LNCAP (cell line): ENCODE results near the gene L3HYPDH.

Experiments used
- TF ChIP-seq, protein P1 (sequence below): fragments of 450-650 bp; IDR thresholded peaks from 2 replicates; pipeline ENCODE4 v1.5.1; 2017; ENCODE audit warnings: mild to moderate bottlenecking

L3HYPDH gene

DNA sequence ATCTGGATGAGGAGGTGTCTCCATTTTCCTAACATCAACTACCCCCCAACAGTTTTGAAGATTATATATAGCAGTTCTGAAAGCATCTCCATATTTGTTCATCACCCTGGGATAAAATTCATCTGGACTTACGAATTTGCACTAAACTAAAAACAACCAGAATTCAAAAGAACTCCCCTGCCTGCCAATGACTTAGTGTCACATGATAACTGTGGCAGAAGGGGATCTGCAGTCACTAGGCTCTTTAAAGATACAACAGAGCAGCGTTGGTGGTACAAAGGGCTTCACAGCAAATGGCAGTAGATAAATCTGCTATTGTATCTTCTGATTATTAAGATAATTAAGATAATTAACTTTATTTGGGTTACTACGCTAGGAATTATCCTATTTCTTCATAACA is 49.1 kb downstream of the L3HYPDH start:
- TF ChIP-seq, protein P1, sequence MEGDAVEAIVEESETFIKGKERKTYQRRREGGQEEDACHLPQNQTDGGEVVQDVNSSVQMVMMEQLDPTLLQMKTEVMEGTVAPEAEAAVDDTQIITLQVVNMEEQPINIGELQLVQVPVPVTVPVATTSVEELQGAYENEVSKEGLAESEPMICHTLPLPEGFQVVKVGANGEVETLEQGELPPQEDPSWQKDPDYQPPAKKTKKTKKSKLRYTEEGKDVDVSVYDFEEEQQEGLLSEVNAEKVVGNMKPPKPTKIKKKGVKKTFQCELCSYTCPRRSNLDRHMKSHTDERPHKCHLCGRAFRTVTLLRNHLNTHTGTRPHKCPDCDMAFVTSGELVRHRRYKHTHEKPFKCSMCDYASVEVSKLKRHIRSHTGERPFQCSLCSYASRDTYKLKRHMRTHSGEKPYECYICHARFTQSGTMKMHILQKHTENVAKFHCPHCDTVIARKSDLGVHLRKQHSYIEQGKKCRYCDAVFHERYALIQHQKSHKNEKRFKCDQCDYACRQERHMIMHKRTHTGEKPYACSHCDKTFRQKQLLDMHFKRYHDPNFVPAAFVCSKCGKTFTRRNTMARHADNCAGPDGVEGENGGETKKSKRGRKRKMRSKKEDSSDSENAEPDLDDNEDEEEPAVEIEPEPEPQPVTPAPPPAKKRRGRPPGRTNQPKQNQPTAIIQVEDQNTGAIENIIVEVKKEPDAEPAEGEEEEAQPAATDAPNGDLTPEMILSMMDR: no peak

DNA sequence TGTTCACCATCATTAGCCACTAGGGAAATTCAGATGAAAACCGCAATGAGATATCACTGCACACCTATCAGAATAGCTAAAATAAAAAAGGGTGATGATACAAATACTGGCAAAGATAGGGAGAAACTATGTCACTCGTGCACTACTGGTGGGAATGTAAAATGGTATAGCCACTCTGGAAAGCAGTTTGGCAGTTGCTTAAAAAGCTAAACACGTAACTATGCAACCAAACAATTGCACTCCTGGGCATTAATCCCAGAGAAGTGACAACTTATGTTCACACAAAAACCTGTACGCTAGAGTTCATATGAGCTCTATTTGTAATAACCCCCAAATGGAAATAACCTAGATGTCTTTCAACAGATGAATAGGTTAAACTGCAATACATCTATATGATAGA is 54.4 kb downstream of the L3HYPDH start:
- TF ChIP-seq, protein P1: no peak

DNA sequence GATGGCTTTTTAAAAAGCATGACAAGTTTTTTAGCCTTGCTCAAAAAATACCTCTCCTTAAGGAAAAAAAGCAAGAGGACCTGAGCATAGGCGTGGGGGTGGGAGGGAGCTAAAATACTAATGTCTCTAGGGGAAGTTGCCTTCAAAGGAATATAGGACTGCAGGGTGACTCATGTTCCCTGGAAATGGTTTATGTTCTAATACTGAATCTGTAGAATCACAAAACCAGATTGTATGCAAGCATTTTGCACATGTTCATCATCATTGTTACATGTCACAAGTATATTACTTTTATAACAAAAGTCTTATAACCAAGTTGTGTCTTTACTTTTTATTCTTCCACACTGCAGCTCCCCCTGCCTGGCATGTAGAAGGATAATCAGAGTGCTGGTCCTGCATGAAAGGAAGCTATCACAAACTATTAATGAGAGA is 55.6 kb downstream of the L3HYPDH start:
- TF ChIP-seq, protein P1: no peak

DNA sequence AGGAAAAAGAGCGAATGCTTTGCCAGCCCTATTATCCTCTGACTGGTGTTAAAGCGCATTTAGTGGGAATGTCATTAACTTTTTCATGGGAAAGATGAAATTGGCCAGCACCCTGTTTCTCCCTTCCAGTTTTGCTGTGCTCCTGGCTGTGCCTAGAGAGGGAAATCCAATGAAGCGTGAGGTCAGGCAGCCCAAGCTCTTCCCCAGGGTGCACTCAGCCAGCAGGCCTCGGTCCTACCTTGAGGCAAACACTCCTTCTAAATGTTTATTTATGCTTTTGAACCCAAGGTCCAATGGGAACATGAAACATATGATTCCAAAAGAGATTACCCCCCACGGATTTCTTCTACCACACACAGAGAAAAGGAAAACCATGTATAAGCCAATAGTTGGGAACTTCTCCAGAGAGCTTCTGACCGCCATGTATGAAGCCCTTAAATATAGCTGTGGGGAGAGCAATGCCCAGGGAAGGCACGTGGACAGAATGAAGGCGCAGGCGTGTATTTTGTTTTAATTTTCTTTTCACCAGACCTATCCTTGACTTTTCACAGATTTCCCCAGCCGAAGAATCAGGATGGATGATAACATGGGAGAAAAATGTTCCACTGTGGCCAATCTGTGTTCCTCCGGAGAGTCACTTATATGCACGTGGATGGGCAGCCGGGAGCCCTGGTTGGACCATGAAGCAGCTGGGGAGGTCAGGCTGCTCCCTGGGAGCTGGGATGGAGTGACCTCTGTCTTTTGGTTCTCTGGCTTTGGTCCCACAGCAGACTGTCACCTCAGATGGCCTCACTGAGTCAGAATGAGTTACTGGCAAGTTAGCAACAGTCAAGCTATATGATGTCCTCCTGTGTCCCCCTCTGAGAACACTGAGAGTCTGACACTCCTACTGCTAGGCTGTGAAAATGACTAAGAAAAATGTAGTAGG is 56.3 kb downstream of the L3HYPDH start:
- TF ChIP-seq, protein P1: no peak

DNA sequence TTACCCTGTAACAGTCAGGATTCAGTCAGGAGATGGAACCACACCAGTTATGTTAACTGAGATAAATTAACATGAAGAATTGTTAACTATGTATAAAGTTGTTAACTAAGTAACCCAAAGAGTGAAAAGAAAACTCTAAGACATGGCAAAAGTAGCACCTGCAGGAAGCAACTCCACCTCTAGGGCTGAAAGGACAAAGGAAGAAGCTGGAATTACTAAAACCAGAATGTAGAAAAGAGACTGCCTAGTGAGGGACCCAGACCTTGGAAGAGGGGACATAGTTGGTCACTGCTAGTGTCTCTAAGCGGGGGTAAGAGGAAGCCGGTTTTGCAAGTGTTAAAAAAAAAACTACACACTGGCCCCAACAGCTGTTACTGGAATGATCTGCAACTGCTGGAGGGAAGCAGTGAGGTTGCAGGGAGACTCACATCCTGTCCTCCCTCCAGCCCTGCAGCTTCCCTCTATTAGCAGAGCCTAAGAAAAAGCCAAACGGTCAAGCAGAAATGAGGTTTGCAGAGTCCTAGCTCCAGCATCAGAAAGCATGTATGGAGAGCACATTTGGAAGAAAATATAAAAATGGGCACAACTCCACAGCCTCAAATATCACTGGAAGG is 58.8 kb downstream of the L3HYPDH start:
- TF ChIP-seq, protein P1: no peak

DNA sequence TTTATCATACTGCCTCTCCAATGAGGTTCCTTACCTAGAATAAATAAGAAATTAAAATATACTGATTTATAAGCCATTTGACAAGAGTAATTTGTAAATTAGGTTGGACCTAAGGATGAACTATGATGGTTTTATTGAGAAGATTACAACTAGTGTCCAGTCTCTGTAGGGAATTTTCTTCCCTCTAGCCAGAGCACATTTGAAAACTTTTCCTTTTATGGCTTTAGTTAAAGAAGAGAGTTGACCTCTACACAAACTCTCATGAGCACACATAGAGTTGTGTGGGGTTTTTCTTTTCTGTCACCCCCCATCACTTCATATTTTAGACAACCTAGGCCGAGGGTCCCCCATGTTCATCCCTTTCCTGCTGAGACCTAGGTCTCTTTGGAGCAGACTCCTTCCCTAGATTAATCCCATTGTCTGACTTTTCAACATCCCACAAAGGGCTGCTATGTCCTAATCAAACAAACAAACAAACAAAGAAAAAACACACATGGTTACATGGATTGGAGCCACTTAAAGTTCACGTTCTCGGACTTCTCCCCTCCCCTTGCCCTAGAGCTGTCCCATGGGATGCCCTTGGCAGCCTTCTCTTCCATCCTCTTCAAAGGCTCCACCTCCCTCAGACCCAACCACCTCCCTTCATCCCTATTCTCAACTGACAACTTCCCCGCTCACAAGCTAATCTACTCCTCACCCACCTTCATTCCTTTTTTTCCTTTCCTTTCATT is 59.7 kb downstream of the L3HYPDH start:
- TF ChIP-seq, protein P1: no peak
